GM23338 (cell line): ENCODE data around the gene AGPS. TPM values are rescaled to one million over a fixed set of nuclear protein-coding genes. Genes with fewer than 3 reads are reported as not detected.

Source experiments
- ATAC-seq: fragments of 200-7000 bp; cut with Tn5 transposase; 3 replicates; pipeline ENCODE4 v1.9.1; 2020
- DNase-seq: peaks from one replicate; pipeline ENCODE4 v3.0.0-alpha.2; 2015; ENCODE audit warnings: low spot score
- H2AFZ ChIP-seq: fragments of 200-600 bp; sonication (generic); 2 replicates; pipeline ENCODE4 v1.8.0; 2016; ENCODE audit warnings: antibody characterized with exemption, mild to moderate bottlenecking, moderate library complexity
- H3F3A ChIP-seq: fragments of 200-600 bp; sonication (generic); replicated peaks from 2 replicates; pipeline ENCODE4 v1.8.0; 2017; ENCODE audit warnings: antibody characterized with exemption, mixed run types, low read depth
- H3K27ac ChIP-seq: fragments of 200-600 bp; sonication (generic); 2 replicates; pipeline ENCODE4 v1.6.1; 2016; ENCODE audit warnings: low read depth
- H3K27me3 ChIP-seq: fragments of 200-600 bp; sonication (generic); 2 replicates; pipeline ENCODE4 v1.8.0; 2016; ENCODE audit warnings: mild to moderate bottlenecking, mixed run types, moderate library complexity; ENCODE audit not compliant: insufficient read depth
- H3K36me3 ChIP-seq: fragments of 200-600 bp; sonication (generic); 2 replicates; pipeline ENCODE4 v1.8.0; 2016; ENCODE audit warnings: mild to moderate bottlenecking; ENCODE audit not compliant: insufficient read depth
- H3K4me1 ChIP-seq: fragments of 200-600 bp; sonication (generic); 2 replicates; pipeline ENCODE4 v1.8.0; 2016; ENCODE audit warnings: mild to moderate bottlenecking, moderate library complexity; ENCODE audit not compliant: insufficient read depth
- H3K4me2 ChIP-seq: fragments of 200-600 bp; sonication (generic); 2 replicates; pipeline ENCODE4 v1.7.1; 2017; ENCODE audit warnings: mixed run types
- H3K4me3 ChIP-seq: fragments of 200-600 bp; sonication (generic); 2 replicates; pipeline ENCODE4 v1.6.1; 2016; ENCODE audit warnings: mixed run types
- H3K79me2 ChIP-seq: fragments of 200-600 bp; sonication (generic); replicated peaks from 2 replicates; pipeline ENCODE4 v1.8.0; 2017; ENCODE audit warnings: mild to moderate bottlenecking; ENCODE audit not compliant: insufficient read depth
- H3K9me2 ChIP-seq: fragments of 200-600 bp; sonication (generic); 2 replicates; pipeline ENCODE4 v1.8.0; 2017; ENCODE audit not compliant: insufficient read depth
- H4K20me1 ChIP-seq: fragments of 200-600 bp; sonication (generic); replicated peaks from 2 replicates; pipeline ENCODE4 v1.8.0; 2017; ENCODE audit warnings: mild to moderate bottlenecking; ENCODE audit not compliant: insufficient read depth
- H3K27ac Mint-ChIP-seq: 2 replicates; pipeline ENCODE4 v1.8.0; 2020; ENCODE audit warnings: inconsistent platforms, mild to moderate bottlenecking, moderate library complexity, mixed read lengths
- H3K27me3 Mint-ChIP-seq: 3 replicates; pipeline ENCODE4 v1.8.0; 2022; ENCODE audit warnings: low read depth, mild to moderate bottlenecking, moderate library complexity, mixed read lengths, inconsistent platforms; ENCODE audit not compliant: insufficient read depth, poor library complexity
- H3K36me3 Mint-ChIP-seq: 3 replicates; pipeline ENCODE4 v1.8.0; 2021; ENCODE audit warnings: low read depth, mild to moderate bottlenecking, inconsistent platforms, moderate library complexity, mixed read lengths
- H3K4me1 Mint-ChIP-seq: 3 replicates; pipeline ENCODE4 v1.8.0; 2020; ENCODE audit warnings: mild to moderate bottlenecking, inconsistent platforms, mixed read lengths
- H3K4me3 Mint-ChIP-seq: 3 replicates; pipeline ENCODE4 v1.8.0; 2021; ENCODE audit warnings: moderate library complexity, mild to moderate bottlenecking, inconsistent platforms, mixed read lengths
- H3K9me3 Mint-ChIP-seq: 3 replicates; pipeline ENCODE4 v1.8.0; 2020; ENCODE audit warnings: moderate library complexity, mild to moderate bottlenecking, inconsistent platforms, mixed read lengths
- CREB1 ChIP-seq: fragments of 250-450 bp; sonication (Bioruptor Pico); IDR thresholded peaks from 2 replicates; pipeline ENCODE4 v1.5.0; 2020; ENCODE audit warnings: low read depth, mild to moderate bottlenecking, moderate library complexity
- EZH2 ChIP-seq: fragments of 200-600 bp; sonication (generic); IDR thresholded peaks from one replicate; pipeline ENCODE4 v1.8.0; 2017; ENCODE audit warnings: antibody characterized with exemption, mild to moderate bottlenecking, low read depth; ENCODE audit not compliant: unreplicated experiment
- EZH2phosphoT487 ChIP-seq: fragments of 200-600 bp; sonication (generic); IDR thresholded peaks from one replicate; pipeline ENCODE4 v1.8.1; 2018; ENCODE audit warnings: antibody characterized with exemption; ENCODE audit not compliant: unreplicated experiment
- JUNB ChIP-seq: IDR thresholded peaks from one replicate; pipeline ENCODE4 v1.6.1; 2016; ENCODE audit warnings: antibody characterized with exemption; ENCODE audit not compliant: unreplicated experiment
- NANOG ChIP-seq: IDR thresholded peaks from 2 replicates; pipeline ENCODE4 v1.6.1; 2016; ENCODE audit warnings: antibody characterized with exemption, borderline replicate concordance
- POLR2AphosphoS5 ChIP-seq: IDR thresholded peaks from 2 replicates; pipeline ENCODE4 v1.6.1; 2016; ENCODE audit warnings: antibody characterized with exemption, low read depth
- STAT1 ChIP-seq: IDR thresholded peaks from one replicate; pipeline ENCODE4 v1.6.1; 2016; ENCODE audit warnings: antibody characterized with exemption; ENCODE audit not compliant: unreplicated experiment
- ZNF114 ChIP-seq: fragments of 250-450 bp; sonication (Bioruptor Pico); IDR thresholded peaks from 2 replicates; pipeline ENCODE4 v1.5.0; 2020; ENCODE audit warnings: mild to moderate bottlenecking, moderate library complexity
- ZNF331 ChIP-seq: fragments of 250-450 bp; sonication (Bioruptor Pico); IDR thresholded peaks from 2 replicates; pipeline ENCODE4 v1.5.0; 2020; ENCODE audit warnings: low read depth, mild to moderate bottlenecking, moderate library complexity
- polyA plus RNA-seq: library from polyadenylated mRNA; unstranded; fragments of >200 nt; fragmentation: Nextera tagmentation; extraction: Ambion mirVana; gene quantifications from 2 replicates; pipeline ENCODE4 v1.2.1, GENCODE V29; 2016
- total RNA-seq: library from RNA; depleted of rRNA; stranded (reverse); fragments of >200 nt; shearing (Covaris generic); gene quantifications from 2 replicates; pipeline ENCODE4 v1.2.3, GENCODE V29; 2014
- TF ChIP-seq, protein P1 (sequence below), 2 experiments: fragments of 200-600 bp in 1 of 2; sonication (generic) in 1 of 2; conservative IDR thresholded peaks; 2 replicates each; pipeline versions ENCODE4 v1.5.1 to v1.6.1; 2016 to 2017; ENCODE audit warnings: antibody characterized with exemption in 2 of 2, low read depth in 2 of 2, mild to moderate bottlenecking in 2 of 2, moderate library complexity in 1 of 2
- TF ChIP-seq, protein P2 (sequence below): IDR thresholded peaks from 2 replicates; pipeline ENCODE4 v1.6.1; 2016; ENCODE audit warnings: antibody characterized with exemption
- TF ChIP-seq, protein P3 (sequence below): fragments of 250-450 bp; sonication (Bioruptor Pico); IDR thresholded peaks from 2 replicates; pipeline ENCODE4 v1.5.0; 2020; ENCODE audit warnings: mild to moderate bottlenecking, moderate library complexity
- TF ChIP-seq, protein P4 (sequence below): IDR thresholded peaks from one replicate; pipeline ENCODE4 v1.6.1; 2018; ENCODE audit warnings: antibody characterized with exemption; ENCODE audit not compliant: unreplicated experiment

The AGPS gene
- total and polyA plus RNA-seq, 2 experiments from 2014 or later: 14.6 to 73.2 TPM

DNA sequence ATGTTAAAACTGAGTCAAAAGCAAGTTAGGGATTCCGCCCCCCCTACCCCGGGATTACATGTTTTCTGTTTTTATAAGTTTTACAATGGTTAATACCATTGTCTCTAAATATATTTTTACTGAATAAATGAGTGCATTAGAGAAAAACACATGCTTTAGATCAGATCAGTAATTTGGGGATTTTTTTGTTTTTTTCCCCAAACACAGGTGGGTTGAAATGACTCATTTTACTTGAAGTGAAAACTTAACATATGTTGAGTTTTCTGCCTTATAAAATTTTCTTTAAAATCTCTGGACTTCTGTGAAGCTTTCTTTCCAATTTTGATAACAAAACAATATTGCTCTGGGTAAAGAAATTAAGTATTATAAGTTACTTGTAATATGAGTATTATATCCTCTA lies 114.4 kb downstream of the AGPS start:
- H3K36me3 Mint-ChIP-seq: no peaks in the 10 kb centered on the region; the same call in 2 of the 3 replicates
- Histone ChIP-seq H3K36me3 (no peaks in the 10 kb centered on the region), H3K9me2 (no peaks in the 10 kb centered on the region), H3K79me2 (no peaks in the 10 kb centered on the region), H3K4me2 (no peak overlapping the region), H3K27me3 (no peaks in the 10 kb centered on the region), H3K4me1 (no peaks in the 10 kb centered on the region), H3F3A (no peaks in the 10 kb centered on the region), H4K20me1 (no peaks in the 10 kb centered on the region), H3K4me3 (no peak overlapping the region), H3K27ac (no peak overlapping the region), H2AFZ (no peak overlapping the region)
- no peaks in the 10 kb centered on the region for H3K27me3 Mint-ChIP-seq
- H3K27ac Mint-ChIP-seq: no peak overlapping the region
- ATAC-seq (no peak), DNase-seq (no peak)
- H3K4me3 Mint-ChIP-seq: no peak overlapping the region
- TF ChIP-seq JUNB (no peak), POLR2AphosphoS5 (no peak), EZH2phosphoT487 (no peak), NANOG (no peak), CREB1 (CRISPR knock-in tag) (no peak), ZNF331 (CRISPR knock-in tag) (no peak), ZNF114 (CRISPR knock-in tag) (no peak), STAT1 (no peak), EZH2 (no peak)
- TF ChIP-seq, protein P1, sequence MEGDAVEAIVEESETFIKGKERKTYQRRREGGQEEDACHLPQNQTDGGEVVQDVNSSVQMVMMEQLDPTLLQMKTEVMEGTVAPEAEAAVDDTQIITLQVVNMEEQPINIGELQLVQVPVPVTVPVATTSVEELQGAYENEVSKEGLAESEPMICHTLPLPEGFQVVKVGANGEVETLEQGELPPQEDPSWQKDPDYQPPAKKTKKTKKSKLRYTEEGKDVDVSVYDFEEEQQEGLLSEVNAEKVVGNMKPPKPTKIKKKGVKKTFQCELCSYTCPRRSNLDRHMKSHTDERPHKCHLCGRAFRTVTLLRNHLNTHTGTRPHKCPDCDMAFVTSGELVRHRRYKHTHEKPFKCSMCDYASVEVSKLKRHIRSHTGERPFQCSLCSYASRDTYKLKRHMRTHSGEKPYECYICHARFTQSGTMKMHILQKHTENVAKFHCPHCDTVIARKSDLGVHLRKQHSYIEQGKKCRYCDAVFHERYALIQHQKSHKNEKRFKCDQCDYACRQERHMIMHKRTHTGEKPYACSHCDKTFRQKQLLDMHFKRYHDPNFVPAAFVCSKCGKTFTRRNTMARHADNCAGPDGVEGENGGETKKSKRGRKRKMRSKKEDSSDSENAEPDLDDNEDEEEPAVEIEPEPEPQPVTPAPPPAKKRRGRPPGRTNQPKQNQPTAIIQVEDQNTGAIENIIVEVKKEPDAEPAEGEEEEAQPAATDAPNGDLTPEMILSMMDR (conservative IDR thresholded peaks at IDR 0.05; ENCODE audit: low read depth in 2 of 2): no peak
- TF ChIP-seq, protein P2, sequence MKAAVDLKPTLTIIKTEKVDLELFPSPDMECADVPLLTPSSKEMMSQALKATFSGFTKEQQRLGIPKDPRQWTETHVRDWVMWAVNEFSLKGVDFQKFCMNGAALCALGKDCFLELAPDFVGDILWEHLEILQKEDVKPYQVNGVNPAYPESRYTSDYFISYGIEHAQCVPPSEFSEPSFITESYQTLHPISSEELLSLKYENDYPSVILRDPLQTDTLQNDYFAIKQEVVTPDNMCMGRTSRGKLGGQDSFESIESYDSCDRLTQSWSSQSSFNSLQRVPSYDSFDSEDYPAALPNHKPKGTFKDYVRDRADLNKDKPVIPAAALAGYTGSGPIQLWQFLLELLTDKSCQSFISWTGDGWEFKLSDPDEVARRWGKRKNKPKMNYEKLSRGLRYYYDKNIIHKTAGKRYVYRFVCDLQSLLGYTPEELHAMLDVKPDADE: no peak
- TF ChIP-seq, protein P3, sequence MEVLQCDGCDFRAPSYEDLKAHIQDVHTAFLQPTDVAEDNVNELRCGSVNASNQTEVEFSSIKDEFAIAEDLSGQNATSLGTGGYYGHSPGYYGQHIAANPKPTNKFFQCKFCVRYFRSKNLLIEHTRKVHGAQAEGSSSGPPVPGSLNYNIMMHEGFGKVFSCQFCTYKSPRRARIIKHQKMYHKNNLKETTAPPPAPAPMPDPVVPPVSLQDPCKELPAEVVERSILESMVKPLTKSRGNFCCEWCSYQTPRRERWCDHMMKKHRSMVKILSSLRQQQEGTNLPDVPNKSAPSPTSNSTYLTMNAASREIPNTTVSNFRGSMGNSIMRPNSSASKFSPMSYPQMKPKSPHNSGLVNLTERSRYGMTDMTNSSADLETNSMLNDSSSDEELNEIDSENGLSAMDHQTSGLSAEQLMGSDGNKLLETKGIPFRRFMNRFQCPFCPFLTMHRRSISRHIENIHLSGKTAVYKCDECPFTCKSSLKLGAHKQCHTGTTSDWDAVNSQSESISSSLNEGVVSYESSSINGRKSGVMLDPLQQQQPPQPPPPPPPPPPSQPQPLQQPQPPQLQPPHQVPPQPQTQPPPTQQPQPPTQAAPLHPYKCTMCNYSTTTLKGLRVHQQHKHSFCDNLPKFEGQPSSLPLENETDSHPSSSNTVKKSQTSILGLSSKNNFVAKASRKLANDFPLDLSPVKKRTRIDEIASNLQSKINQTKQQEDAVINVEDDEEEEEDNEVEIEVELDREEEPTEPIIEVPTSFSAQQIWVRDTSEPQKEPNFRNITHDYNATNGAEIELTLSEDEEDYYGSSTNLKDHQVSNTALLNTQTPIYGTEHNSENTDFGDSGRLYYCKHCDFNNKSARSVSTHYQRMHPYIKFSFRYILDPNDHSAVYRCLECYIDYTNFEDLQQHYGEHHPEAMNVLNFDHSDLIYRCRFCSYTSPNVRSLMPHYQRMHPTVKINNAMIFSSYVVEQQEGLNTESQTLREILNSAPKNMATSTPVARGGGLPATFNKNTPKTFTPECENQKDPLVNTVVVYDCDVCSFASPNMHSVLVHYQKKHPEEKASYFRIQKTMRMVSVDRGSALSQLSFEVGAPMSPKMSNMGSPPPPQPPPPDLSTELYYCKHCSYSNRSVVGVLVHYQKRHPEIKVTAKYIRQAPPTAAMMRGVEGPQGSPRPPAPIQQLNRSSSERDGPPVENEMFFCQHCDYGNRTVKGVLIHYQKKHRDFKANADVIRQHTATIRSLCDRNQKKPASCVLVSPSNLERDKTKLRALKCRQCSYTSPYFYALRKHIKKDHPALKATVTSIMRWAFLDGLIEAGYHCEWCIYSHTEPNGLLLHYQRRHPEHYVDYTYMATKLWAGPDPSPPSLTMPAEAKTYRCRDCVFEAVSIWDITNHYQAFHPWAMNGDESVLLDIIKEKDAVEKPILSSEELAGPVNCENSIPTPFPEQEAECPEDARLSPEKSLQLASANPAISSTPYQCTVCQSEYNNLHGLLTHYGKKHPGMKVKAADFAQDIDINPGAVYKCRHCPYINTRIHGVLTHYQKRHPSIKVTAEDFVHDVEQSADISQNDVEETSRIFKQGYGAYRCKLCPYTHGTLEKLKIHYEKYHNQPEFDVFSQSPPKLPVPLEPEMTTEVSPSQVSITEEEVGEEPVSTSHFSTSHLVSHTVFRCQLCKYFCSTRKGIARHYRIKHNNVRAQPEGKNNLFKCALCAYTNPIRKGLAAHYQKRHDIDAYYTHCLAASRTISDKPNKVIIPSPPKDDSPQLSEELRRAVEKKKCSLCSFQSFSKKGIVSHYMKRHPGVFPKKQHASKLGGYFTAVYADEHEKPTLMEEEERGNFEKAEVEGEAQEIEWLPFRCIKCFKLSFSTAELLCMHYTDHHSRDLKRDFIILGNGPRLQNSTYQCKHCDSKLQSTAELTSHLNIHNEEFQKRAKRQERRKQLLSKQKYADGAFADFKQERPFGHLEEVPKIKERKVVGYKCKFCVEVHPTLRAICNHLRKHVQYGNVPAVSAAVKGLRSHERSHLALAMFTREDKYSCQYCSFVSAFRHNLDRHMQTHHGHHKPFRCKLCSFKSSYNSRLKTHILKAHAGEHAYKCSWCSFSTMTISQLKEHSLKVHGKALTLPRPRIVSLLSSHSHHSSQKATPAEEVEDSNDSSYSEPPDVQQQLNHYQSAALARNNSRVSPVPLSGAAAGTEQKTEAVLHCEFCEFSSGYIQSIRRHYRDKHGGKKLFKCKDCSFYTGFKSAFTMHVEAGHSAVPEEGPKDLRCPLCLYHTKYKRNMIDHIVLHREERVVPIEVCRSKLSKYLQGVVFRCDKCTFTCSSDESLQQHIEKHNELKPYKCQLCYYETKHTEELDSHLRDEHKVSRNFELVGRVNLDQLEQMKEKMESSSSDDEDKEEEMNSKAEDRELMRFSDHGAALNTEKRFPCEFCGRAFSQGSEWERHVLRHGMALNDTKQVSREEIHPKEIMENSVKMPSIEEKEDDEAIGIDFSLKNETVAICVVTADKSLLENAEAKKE (CRISPR knock-in tag): no peak
- TF ChIP-seq, protein P4, sequence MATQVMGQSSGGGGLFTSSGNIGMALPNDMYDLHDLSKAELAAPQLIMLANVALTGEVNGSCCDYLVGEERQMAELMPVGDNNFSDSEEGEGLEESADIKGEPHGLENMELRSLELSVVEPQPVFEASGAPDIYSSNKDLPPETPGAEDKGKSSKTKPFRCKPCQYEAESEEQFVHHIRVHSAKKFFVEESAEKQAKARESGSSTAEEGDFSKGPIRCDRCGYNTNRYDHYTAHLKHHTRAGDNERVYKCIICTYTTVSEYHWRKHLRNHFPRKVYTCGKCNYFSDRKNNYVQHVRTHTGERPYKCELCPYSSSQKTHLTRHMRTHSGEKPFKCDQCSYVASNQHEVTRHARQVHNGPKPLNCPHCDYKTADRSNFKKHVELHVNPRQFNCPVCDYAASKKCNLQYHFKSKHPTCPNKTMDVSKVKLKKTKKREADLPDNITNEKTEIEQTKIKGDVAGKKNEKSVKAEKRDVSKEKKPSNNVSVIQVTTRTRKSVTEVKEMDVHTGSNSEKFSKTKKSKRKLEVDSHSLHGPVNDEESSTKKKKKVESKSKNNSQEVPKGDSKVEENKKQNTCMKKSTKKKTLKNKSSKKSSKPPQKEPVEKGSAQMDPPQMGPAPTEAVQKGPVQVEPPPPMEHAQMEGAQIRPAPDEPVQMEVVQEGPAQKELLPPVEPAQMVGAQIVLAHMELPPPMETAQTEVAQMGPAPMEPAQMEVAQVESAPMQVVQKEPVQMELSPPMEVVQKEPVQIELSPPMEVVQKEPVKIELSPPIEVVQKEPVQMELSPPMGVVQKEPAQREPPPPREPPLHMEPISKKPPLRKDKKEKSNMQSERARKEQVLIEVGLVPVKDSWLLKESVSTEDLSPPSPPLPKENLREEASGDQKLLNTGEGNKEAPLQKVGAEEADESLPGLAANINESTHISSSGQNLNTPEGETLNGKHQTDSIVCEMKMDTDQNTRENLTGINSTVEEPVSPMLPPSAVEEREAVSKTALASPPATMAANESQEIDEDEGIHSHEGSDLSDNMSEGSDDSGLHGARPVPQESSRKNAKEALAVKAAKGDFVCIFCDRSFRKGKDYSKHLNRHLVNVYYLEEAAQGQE: no peak
- H3K4me1 Mint-ChIP-seq: no peaks in the 10 kb centered on the region
- no peaks in the 10 kb centered on the region for H3K9me3 Mint-ChIP-seq
